H4 (cell line): ENCODE measurements around the gene CSMD2. TPM values are rescaled to one million over a fixed set of nuclear protein-coding genes. Genes with fewer than 3 reads are reported as not detected.

Experiments
- DNase-seq: peaks from one replicate; pipeline ENCODE4 v3.0.0-alpha.2; 2015; ENCODE audit warnings: low spot score
- total RNA-seq: library from RNA; depleted of rRNA; stranded (reverse); fragments of >200 nt; shearing (Covaris generic); gene quantifications from 2 replicates; pipeline ENCODE4 v1.2.3, GENCODE V29; 2014

CSMD2 gene
- total RNA-seq, 1 experiment from 2014 or later: not detected

DNA sequence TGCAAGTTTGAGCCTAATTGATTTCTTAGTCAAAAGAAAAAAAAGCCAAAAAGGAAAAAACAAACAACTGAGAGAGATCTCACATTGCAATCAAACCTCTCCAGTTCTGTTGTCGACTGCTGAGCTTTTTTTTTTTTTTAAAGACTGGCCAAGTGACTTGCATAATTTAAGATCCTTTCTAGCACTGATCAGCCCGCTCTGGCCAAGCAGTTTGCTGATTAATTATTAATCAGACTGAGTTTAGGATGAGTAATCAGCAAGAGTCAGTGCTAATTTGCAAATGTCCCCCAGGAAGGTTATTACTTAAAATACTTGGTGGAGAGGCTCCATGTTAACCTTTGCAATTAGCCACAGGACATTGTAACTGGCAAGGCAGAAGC lies 261.8 kb downstream of the CSMD2 start:
- DNase-seq: no peak

DNA sequence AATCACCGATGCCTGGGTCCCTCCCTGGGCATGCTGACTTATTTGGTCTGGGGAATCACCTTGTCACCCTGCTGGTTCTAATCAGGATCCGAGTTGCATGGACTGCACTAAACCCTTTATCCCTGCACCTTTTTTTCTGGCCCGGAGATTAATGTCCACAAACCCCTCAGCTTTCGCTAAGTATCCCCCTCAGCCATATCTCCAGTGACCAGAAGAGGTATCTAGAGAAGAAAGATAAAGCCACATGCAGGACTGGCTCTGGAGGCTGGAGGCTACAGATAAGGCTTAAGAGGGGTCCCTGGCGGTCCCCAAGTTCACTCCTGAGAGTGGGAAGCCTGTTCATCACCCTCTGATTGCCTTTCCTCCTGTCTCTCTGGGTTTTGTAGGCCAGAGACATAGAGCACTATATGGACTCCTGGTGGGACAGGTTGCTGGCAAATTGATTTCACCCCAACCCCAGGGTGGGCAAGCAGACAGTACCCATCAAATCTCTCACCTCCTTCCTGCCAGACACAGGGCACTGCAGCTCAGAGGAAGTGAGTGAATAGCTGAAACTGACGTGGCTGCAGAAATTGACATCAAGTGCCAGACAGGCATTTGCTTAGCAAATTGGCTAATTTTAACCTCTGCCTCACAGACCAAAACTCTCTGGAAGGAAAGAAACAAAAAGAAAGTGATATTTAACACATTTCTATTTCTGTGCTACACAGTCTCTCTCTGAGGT lies 262.4 kb downstream of the CSMD2 start:
- DNase-seq: no peak

DNA sequence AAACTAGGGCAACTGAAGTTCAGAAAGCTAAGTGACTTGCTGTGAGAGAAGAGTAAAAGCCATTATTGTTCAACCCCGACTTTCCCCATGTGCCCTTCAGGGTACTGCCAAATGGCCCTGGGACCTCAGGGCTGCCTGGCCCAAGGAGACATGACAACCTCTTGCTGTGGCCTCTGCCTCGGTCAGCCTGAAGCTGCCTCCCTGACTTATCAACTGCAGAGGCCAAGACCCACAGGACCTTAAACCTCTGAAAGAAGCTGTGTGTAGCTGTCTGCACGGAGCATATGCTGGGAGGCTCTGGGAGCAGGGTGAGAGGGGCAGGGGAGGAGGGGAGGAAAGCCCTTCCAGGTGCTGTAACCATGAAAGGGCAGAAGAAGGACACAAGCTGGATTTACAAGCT lies 265.3 kb downstream of the CSMD2 start:
- DNase-seq: no peak

DNA sequence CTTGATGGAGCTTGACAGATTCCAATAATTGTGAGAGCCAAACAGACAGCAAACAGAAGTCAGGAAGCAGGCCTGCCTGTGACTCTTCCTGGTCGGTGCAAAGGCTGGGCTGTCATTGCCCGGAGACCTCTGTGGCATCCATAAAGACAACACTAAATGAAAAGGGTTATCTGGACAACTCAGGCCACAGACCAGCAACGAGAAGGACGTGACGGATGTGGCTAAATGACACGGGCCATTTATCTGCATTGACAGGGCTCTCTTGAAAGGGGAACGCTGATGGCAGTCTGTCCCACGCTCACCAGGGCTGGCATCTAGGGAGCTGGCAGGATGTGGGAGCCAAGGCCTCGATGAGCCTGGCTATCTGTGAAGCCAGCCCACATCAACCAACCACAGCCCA lies 266.1 kb downstream of the CSMD2 start:
- DNase-seq: no peak

DNA sequence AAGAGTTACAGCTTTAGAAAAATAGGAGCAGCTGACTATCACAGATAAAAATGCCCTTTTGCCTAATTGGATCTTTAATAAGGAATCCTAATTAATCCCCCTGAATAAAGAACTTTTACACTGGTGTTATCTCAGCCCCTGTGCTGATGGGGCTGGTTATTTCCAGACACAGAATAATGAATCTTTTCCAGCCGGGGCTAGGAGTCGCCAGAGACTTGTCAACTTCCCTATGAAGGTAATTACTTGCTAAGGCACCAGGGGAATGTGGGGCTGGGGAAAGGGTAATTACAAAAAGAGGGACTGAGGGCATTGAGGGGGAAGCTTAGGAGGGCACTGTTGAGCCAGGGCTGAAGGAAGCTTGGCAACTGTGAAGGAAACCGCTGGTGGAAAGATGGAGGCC lies 266.6 kb downstream of the CSMD2 start:
- no peak for DNase-seq

DNA sequence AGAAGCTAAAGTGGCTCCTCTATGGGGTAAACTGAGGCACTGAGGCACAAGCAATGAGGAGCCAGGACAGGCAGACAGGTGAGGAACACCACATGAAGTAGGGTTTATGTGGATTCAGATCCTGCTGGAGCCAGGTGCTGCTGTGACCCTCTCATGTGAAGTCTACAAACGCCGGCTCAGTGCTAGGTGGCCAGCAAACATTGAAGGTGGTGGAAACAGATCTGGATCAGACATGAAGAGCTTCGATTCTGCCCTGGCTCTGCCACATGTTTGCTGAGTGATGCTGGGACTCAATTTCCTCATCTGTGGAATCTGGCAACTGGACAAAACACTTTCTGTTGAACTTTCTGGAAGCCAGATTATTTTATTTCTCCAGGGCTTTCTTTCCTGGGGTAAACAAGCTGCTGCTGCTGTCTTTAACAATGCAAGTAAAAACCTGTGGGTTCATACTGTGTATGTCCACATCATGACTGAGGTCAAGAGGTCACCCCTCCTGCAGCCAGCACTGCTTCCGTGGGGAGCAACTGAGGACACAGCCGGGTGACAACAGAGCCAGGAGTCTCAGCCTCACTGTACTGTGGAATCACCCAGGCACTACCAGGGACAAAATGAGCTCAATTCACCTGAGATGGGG lies 267.8 kb downstream of the CSMD2 start:
- no peak for DNase-seq

DNA sequence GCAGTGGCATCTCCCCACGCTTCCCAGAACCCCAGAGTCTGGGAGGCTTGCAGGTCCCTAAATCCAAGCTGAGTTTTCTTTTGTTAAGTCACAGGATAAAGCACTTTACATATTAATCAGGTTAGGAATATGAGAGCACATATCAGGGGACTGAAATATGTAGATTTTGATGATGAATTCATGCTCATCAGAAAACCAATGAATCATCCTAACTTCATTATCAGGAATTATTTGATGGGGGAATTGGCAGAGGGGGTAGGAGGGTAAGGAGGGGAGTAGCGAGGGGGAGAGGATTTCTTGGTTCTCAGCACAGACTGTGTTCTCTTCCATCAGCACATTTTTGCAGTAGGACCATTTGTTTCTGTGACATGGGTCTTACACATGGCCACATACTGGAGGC lies 269.1 kb downstream of the CSMD2 start:
- DNase-seq: no peak

DNA sequence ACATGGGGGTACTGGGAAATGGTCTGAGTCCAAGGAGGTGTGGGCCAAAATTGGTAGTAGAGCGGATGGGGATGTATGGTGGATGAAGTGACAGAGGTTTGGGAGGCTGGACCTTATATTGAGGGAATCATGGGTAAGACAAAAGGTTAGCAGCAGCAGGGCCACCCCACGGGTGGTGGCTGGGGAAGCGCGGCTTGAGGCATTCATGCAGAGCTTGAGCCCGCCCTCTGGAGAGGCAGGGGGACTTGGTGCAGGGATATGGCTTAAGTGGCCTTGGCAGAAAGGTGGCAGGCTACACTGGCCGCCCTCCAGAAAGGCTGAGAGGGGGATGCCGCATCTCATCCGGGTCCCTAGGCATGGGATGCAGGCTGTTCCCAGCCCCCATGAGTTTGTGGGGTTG lies 269.6 kb downstream of the CSMD2 start:
- DNase-seq: no peak

DNA sequence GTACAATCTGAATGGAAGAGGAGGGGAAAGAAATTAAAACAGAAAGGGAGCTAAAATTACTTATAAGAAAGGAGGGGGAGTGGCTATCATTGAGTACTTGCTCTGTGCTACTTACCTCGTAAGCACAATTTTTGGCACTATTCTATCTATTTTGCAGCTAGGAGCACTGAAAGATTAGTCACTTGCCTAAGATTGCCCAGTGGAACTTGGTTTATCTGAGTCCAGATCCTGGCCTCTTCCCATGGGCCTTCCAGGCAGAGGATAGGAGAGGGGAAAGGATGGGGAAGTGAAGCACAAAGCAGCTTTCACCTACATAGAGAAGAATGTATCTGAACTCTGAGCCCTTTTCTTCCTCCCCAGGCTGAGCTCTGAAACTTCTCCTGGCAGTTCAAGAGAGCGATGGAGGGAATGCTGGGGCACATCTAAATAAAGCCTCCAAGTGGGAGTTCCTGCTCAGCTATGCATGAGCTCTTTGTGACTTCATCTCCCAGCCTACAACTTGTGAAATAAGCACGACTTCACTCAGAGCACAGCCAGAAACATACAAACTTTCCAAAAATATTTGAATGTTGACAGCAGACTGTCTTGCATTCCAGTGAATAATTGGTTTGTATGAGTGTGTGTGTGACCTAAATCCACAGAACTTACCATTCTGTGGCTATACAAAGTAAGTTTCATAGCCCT lies 271.7 kb downstream of the CSMD2 start:
- no peak for DNase-seq

DNA sequence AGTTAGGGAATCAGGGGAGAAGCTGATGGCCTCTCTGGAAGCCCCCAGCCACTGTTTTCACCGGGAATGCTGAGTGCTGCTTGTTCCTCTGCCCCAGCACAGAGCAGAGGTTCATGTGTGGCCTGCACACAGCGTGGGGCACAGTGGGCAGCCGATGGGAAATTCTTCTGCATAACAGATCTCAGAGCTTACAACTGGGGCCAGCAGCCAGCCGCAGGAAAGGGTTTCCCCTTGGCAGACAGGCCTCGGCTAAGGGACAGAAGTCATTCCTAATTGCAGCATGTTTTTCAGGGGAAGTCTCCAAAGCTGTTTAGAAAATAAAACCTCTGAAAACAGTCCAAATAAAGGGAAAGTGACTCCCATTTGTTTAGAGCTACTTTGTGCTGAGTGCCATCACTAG lies 278.5 kb downstream of the CSMD2 start:
- no peak for DNase-seq

DNA sequence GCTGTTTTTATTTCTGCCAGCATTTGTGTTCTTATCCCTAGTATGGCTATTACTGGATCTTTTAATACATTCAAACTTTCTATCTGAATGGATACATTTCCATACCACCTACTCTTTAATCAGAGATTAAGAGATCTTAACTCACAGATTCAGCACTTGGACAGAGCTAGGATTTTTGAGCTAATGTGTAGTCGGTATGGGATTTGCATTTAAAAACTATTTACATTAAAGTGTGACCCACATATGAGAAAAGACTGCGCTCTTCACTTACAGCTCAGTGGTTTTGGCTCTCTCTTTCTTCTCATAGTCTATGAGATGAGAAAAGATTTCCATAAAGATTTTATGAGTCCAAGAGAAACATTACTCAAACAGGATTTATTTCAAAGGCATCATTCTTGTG lies 284.7 kb downstream of the CSMD2 start:
- DNase-seq: no peak

DNA sequence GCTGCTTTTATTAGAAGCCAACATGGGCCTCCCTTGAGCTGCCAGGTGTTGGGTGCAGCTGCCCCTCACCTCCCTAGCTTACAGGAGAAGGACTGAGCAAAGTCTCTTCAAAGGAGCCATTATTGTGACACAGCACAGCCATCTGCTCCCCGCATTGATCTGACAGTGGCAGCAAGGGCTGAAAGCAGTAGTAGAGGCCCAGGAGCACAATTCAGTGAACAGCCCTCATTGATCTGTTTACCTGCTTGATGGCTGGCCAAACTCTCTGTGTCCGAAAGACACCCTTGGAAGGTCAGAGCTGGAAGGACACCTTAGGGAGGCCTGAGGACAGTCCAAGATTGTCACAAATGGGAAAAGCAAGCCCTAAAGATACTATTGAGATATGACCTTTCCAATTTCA lies 286.6 kb downstream of the CSMD2 start:
- no peak for DNase-seq

DNA sequence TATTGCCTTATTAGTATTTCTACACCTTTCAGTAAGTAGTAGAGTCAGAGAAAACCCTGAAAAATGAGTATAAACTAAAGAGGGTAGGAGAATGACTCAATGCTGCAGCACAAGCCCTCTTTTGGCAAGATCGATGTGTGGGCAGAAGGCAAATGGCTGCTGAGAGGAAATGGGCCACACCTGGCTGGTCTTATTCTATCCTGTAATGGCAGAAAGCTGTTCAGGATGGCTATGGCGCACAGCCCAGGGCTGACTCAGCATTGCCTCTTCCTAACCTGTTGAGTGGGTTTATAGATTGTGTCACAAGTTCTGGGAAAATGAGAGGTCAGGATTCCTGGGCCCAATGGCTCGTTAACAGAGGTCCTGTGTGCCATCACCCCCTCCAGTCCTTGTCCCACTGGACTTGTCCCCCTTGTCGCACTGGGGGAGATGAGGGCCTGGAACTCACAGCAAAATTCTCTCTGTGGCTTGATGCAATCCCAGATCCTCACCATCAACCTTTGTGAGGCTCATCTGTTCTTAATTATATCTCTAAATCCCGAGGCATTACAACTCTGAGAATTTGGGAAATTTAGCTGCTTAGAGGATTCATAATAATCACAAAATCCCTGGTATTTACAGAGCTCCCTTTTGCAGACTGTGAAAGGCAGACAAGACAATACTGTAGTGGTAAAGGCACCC lies 287.9 kb downstream of the CSMD2 start:
- no peak for DNase-seq

DNA sequence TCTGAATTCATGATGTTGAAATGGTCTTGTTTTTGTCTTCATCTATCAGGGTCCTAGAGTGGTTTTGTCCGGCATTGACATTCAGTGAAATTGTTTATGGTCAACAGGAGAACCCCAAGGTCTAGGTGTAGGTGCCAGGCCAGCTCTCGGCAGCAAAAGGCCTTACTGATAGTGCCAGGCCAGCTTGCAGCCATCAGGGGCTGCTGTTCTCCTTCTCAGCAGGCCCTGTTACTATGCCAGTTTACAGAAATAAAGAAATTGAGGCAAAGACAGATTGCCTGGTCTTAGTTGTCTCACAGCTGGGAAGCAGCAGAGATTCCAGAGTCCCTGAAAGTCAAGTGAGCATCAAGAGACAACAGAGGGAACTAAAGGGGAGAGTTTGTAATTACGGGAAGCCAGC lies 289.2 kb downstream of the CSMD2 start:
- DNase-seq: no peak

DNA sequence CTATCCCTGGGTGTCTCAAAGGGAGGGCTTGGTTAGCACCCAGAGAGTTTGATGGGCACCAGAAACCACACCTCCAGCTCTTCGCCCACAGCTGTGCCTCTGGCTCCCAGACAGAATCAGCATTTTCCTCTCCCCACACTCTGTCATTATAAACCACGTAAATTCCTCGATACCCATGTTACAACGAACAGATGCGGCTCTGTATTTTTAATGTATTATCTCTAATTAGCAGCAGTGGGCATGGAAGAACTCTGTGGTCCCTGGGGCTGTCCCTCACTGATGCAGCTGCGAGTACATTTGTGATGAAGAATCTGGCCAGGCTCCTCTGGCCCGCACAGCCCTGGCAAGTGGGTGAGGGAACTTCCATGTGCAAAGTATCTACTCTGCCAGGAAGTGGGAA lies 290.4 kb downstream of the CSMD2 start:
- DNase-seq: no peak

DNA sequence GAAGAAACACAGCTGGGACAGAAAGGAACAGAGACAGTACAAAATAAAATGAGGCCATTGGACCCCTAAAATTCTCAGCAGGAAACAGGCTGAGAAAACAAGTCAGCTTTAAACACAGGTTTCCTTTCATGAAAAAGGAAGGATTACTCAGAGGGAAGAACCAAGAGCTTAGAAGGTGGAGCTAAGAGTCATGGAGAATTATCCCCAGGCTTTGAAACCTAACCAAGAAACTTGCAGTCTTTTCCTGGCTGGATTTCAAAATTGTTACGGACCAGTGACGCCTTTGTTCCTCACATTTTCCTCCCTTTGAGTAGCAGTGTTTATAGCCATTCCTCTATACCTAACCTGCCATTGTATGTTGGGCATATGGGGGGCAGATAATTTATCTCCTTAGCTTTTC lies 292.3 kb downstream of the CSMD2 start:
- no peak for DNase-seq

DNA sequence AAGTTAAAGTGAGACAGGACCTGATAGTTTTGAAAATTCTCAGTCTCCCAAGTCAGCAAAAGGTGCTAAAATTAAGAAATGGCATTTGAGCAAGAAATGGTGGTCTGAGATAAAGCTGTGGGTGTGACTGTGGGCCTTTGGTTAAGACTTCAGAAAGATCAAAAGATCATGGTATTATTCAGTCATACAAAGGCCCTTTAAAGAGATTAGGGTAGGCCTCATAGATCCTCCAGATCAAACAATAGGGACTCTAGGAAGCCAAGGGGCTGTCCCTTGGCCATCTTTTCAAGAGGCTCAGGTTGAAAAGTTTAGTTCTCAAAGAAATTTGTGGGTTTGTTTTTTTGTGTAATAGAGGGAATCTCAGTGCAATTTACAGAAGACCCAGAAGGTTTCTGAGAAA lies 292.8 kb downstream of the CSMD2 start:
- DNase-seq: no peak

DNA sequence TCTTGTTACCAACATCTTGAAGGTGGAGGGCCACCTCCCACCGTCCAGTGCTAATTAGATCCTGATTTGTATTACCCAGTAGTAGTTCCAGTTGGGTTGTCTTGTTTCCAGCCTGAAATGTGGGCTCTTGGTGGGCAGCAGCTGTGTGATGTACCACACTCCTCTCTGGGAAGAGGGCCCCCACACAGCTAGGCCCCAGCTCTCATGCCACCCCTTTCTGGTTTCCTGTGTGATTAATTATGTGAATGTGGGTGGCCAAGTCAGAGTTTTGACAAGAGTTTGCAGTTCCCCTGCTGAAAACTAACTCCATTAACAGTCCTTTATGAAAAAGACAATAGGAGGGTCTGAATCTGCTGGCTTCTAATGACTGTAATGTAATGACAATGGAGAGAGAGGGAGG lies 297.3 kb downstream of the CSMD2 start:
- DNase-seq: no peak

DNA sequence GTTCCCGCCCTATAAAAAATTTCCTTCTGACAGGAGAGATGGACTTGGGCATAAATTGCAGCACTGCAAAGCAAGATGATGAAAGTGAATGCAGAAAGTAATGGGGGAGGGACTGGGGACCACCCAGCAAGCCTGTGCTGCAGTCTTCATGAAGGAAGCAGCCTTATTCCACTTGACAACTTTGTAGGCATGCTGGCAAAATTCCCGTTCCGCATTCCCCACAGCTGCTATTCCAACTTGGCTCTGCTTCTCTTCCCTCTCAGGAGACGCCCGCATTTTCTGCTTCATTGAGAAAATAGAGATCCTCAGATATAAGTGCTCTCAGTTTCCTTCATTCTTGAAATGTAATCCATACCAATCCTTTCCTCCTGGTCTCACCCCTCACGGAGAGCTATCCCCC lies 298.7 kb downstream of the CSMD2 start:
- no peak for DNase-seq

DNA sequence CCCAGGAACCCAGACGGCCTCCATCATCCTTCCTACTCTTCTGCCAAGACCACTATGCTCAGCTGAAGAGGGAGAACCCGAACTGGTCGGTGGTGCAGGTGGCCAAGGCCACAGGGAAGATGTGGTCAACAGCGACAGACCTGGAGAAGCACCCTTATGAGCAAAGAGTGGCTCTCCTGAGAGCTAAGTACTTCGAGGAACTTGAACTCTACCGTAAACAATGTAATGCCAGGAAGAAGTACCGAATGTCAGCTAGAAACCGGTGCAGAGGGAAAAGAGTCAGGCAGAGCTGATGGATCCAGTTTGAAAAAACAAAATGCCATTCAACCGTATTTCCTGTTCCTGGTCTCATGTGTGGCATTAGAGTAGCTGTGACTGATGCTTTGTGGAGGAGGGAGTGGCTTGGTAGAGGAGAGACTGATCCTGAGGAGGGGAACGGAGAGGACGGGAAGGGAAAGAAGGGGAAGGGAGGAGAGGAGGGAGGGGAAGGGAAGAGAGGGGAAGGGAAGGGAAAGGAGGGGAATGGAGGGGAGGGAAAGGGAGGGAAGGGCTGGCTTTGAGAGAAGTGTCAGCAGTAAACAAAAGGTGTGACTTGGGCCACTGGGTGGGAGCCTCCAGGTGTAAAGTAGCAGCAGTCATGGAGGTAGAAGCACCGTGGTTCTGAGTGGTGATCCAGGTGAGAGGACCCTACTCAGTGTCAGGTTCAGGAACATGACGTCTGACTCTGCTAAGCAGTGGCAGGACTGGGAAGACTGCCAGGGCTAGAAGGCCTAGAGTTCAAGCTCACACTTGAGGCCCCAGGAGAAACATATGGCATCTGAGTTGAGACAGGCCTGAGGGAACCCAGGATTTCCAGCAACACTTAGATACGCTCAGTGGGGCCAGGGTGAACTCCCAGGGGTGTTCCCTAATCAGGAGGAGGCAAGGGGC lies 300.3 kb downstream of the CSMD2 start:
- DNase-seq: no peak

DNA sequence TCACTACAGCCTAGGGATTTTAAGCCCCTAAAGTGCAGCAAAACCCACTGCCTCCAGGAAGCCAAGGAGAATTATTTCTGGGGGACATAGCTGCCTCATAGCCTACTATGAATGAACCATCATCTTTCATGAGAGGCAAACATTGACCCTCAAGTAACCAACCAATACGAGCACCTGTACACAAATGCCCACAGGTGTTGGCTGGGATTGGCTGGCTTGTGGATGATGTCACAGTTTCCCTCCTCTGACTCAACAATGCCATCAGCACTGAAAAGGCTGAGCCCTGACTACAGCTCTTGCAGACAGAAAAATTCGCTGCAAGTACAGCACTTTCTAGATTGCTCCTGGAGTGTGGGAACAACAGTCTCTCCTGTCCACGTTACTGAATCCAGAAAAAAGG lies 301.3 kb downstream of the CSMD2 start, which contains the start of gene HMGB4:
Gene HMGB4, plus strand, starts transcription at position 301 of the 400 bp plus-strand sequence. CDS start 113 bp downstream, outside the sequence.
- no peak for DNase-seq
